Motor neuron (in vitro differentiated cells): ENCODE results near the gene VWA8. TPM values are rescaled to one million over a fixed set of nuclear protein-coding genes. Genes with fewer than 3 reads are reported as not detected.

Experiments used
- ATAC-seq, 8 experiments: fragments of 200-7000 bp; cut with Tn5 transposase; replicated peaks in 6 of 8; 2 replicates each; pipeline ENCODE4 v1.8.0; 2021; ENCODE audit warnings: mild to moderate bottlenecking in 8 of 8, moderate library complexity in 8 of 8
- H3K27ac ChIP-seq, 2 donors: fragments of 250-450 bp; sonication (Bioruptor Pico); 2 replicates each; pipeline ENCODE4 v1.9.0; 2021; ENCODE audit warnings: antibody characterized with exemption in 2 of 2, mild to moderate bottlenecking in 2 of 2, moderate library complexity in 1 of 2
- H3K4me1 ChIP-seq, 2 donors: fragments of 250-450 bp; sonication (Bioruptor Pico); replicated peaks in 1 of 2; 2 replicates each; pipeline ENCODE4 v1.6.1; 2021; ENCODE audit warnings: antibody characterized with exemption in 2 of 2, mild to moderate bottlenecking in 2 of 2, moderate library complexity in 1 of 2
- H3K4me3 ChIP-seq, 5 donors: fragments of 250-450 bp; sonication (Bioruptor Pico); 2 replicates each; pipeline ENCODE4 v1.9.0; 2021; ENCODE audit warnings: antibody characterized with exemption in 5 of 5, mild to moderate bottlenecking in 5 of 5, moderate library complexity in 4 of 5
- WGBS, 10 experiments: fragments of 450-650 bp; shearing (Covaris generic); methylation state at CpG; one replicate each; pipeline ENCODE4 v1.0.0; 2022; 5-methylcytosine and 5-hydroxymethylcytosine counted together
- in situ Hi-C, 9 experiments: fragments of 400-800 bp; cut with MboI; loops; one replicate each; pipeline ENCODE4 v1.15.0; 2021; ENCODE audit warnings: low sequenced_read_pairs in 9 of 9, low pct_unique_long_range_greater_than_20kb in 2 of 9; ENCODE audit not compliant: unreplicated experiment in 9 of 9
- total RNA-seq, 8 experiments: library from RNA; unstranded; fragments of 300-600 nt; gene quantifications; 2 replicates each; pipeline versions ENCODE4 v1.2.3 to v1.2.4, GENCODE V29; 2022

The VWA8 gene
- total RNA-seq, 8 experiments from 2014 or later, result 9.1 to 31.7 (median 11.8) TPM

- WGBS, 10 experiments, result 25 to 89% (median 63%) methylated on average over 1 of the region's 1 CpG; no CpG with 5 or more reads in 1 of the 10 experiments
- in situ Hi-C loops, result loop anchor here in 1 of 9 experiments (25.0 kb wide), 1 partner anchor 369 kb away; no protein-coding TSS in a partner anchor
- H3K27ac ChIP-seq, result no peak overlapping the region
- no peak for ATAC-seq
- peaks cover 25 to 48% of the 10 kb centered on the region in 2 donors for H3K4me1 ChIP-seq
- no peak overlapping the region for H3K4me3 ChIP-seq
Observed at GRCh38 chr13:41693434-41693833, 267.5 kb downstream of the VWA8 start.

- Histone ChIP-seq H3K4me3 (no peak overlapping the region), H3K27ac (no peak overlapping the region), H3K4me1 (peaks cover 19 to 35% of the 10 kb centered on the region in 2 donors)
- 82 to 100% (median 95%) methylated on average over 1 of the region's 1 CpG; no CpG with 5 or more reads in 4 of the 10 experiments for WGBS, 10 experiments
- peak in 3 of 8 experiments; percentile 23 to 57 (median 47) for ATAC-seq
- in situ Hi-C loops, result loop anchor here in 1 of 9 experiments (25.0 kb wide), 1 partner anchor 371 kb away; no protein-coding TSS in a partner anchor
Observed at GRCh38 chr13:41691274-41691673, 269.6 kb downstream of the VWA8 start.

- Histone ChIP-seq H3K4me1 (peaks cover 0 to 3% of the 10 kb centered on the region in 2 donors), H3K27ac (no peak overlapping the region), H3K4me3 (no peak overlapping the region)
- WGBS, 10 experiments, result 77 to 100% (median 95%) methylated on average over 1 to 3 of the region's 3 CpGs; no CpG with 5 or more reads in 1 of the 10 experiments
- ATAC-seq, result no peak
- in situ Hi-C loops, result loop anchor here in 1 of 9 experiments (25.0 kb wide), 1 partner anchor 380 kb away; no protein-coding TSS in a partner anchor
Observed at GRCh38 chr13:41682766-41683165, 278.1 kb downstream of the VWA8 start.

DNA sequence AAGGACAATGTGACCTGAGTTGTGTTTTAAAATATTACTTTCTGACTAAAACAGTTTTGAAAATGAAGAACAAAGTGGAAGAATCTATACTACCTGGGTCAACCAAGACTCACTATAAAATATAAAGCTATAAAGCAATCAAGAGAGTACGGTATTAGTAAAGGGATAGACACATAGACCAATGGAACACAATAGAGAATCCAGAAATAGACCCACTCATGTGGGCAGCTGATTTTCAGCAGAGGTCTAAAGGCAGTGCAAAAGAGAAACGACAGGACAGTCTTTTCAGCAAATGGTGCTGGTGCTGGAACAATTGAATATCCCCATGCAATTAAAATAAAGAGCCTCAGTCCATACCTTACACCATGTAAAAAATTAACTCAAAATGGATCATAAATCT lies 278.9 kb downstream of the VWA8 start:
- H3K27ac ChIP-seq, result no peak overlapping the region
- 77 to 100% (median 95%) methylated on average over 1 to 2 of the region's 2 CpGs; no CpG with 5 or more reads in 1 of the 10 experiments for WGBS, 10 experiments
- H3K4me1 ChIP-seq, result no peaks in the 10 kb centered on the region
- in situ Hi-C loops, result loop anchor here in 1 of 9 experiments (25.0 kb wide), 1 partner anchor 380 kb away; no protein-coding TSS in a partner anchor
- ATAC-seq, result no peak
- no peak overlapping the region for H3K4me3 ChIP-seq

- no peak for ATAC-seq
- 91 to 100% (median 94%) methylated on average over 2 to 3 of the region's 3 CpGs; no CpG with 5 or more reads in 1 of the 10 experiments for WGBS, 10 experiments
- Histone ChIP-seq H3K4me1 (no peaks in the 10 kb centered on the region), H3K27ac (no peak overlapping the region), H3K4me3 (no peak overlapping the region)
- in situ Hi-C loops, result loop anchor here in 1 of 9 experiments (25.0 kb wide), 1 partner anchor 381 kb away; no protein-coding TSS in a partner anchor
Observed at GRCh38 chr13:41681587-41681986, 279.3 kb downstream of the VWA8 start.

DNA sequence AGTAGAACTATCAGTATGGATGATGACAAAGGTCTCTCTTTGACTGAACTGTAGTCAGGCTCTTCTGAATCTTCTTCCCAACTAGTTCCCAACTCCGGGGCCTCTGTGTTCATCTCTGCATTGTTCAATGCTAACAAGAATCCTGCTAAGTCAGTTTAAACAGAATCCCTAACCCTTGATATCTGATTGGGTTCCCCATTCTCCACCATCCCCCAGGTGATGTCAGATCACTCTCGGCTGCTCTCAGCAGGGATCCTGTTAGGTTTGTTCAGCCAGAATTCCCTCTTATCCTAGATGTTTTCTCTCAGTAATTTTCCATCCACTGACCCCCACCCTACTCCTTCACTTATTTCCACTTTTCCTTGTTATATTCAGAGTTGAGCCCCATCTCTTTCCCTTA lies 280.0 kb downstream of the VWA8 start:
- Histone ChIP-seq H3K27ac (no peak overlapping the region), H3K4me1 (no peaks in the 10 kb centered on the region), H3K4me3 (no peak overlapping the region)
- ATAC-seq, result no peak
- in situ Hi-C loops, result loop anchor here in 1 of 9 experiments (25.0 kb wide), 1 partner anchor 381 kb away; no protein-coding TSS in a partner anchor
- WGBS, 10 experiments, result 29 to 100% (median 85%) methylated on average over 1 to 2 of the region's 2 CpGs; no CpG with 5 or more reads in 4 of the 10 experiments

DNA sequence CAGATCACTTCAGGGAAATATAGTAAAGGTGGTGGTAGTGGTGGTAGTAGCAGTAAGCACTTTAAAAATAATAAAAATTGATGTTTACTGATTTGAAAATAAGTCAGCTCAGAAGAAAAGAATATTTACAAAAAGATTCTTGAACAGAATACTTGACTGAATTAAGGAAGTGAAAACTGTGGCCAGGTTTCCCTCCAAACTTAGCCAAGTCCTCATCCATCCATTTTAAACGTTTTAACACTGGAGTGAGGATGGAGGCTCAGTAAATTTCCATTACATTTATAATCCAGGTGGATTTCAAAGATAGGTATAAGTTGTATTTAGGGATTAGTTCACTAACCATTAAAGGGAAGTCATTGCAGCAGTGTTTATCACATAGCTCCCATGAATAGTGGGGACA lies 282.1 kb downstream of the VWA8 start:
- 0 to 100% (median 71%) methylated on average over 1 of the region's 1 CpG; no CpG with 5 or more reads in 2 of the 10 experiments for WGBS, 10 experiments

DNA sequence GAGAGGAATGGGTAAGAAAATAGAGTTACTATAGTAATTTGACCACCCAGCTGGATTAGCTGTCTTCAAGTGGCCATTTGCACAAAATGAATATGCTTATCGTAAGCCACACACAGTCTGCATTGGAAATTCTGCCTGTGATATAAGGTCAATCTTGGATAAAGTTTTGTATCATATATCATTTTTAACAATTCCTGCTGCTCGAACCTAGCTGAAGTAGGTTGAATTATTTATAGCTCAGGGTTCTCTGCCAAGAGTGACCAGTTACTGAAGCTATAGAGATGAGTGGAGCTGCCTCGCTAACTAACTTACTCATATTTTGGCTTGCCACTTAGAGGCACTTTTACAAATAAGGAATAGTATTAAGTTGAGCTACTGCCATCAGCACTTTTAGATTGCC lies 282.7 kb downstream of the VWA8 start:
- no peak overlapping the region for H3K27ac ChIP-seq
- in situ Hi-C loops, result loop anchor here in 1 of 9 experiments (25.0 kb wide), 1 partner anchor 384 kb away; no protein-coding TSS in a partner anchor
- no peaks in the 10 kb centered on the region for H3K4me1 ChIP-seq
- 0 to 88% (median 80%) methylated on average over 1 to 3 of the region's 3 CpGs; no CpG with 5 or more reads in 2 of the 10 experiments for WGBS, 10 experiments
- no peak overlapping the region for H3K4me3 ChIP-seq
- peak in 3 of 8 experiments; percentile 47 to 73 (median 71) for ATAC-seq

More for the DNA sequence above, 282.1 kb downstream of the VWA8 start:
- in situ Hi-C loops, result loop anchor here in 1 of 9 experiments (25.0 kb wide), 1 partner anchor 383 kb away; no protein-coding TSS in a partner anchor
- Histone ChIP-seq H3K27ac (no peak overlapping the region), H3K4me1 (no peaks in the 10 kb centered on the region), H3K4me3 (no peak overlapping the region)
- ATAC-seq, result no peak

DNA sequence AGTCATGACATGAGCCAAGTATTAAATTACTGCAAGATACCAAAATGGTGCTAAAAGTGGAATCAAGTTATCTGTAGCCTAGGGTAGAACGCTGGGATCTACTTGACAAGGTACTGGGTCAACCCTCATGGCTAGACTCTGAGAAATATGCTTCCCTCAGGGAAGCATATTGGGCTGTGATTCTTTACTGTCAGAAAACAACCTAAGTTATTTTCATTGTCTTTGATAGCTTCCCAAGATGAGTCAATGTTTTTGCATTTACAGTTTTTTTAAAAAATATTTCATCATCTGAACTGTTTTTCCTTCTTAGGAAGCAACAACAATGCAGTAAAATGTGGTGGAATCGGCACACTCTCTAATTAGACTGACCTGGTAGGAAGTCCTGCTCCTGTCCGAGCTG lies 285.6 kb downstream of the VWA8 start:
- H3K4me1 ChIP-seq, result no peaks in the 10 kb centered on the region
- in situ Hi-C loops, result loop anchor here in 1 of 9 experiments (25.0 kb wide), 1 partner anchor 387 kb away; no protein-coding TSS in a partner anchor
- H3K27ac ChIP-seq, result no peak overlapping the region
- ATAC-seq, result peak in 2 of 8 experiments; percentile 69 to 81
- WGBS, 10 experiments, result 20 to 100% (median 76%) methylated on average over 1 to 2 of the region's 3 CpGs; no CpG with 5 or more reads in 1 of the 10 experiments
- no peak overlapping the region for H3K4me3 ChIP-seq

- 0 to 100% (median 50%) methylated on average over 1 to 2 of the region's 2 CpGs; no CpG with 5 or more reads in 2 of the 10 experiments for WGBS, 10 experiments
- in situ Hi-C loops, result loop anchor here in 2 of 9 experiments (25.0 kb wide), 2 partner anchors 262 to 438 kb away; no protein-coding TSS in a partner anchor
- no peak for ATAC-seq
- Histone ChIP-seq H3K4me1 (no peaks in the 10 kb centered on the region), H3K27ac (no peak overlapping the region), H3K4me3 (no peak overlapping the region)
Observed at GRCh38 chr13:41674246-41674645, 286.7 kb downstream of the VWA8 start.

GRCh38 chr13:41673640-41674039 lies 287.3 kb downstream of the VWA8 start:
- no peaks in the 10 kb centered on the region for H3K4me1 ChIP-seq
- in situ Hi-C loops, result loop anchor here in 2 of 9 experiments (25.0 kb wide), 2 partner anchors 261 to 439 kb away; no protein-coding TSS in a partner anchor
- no peak overlapping the region for H3K4me3 ChIP-seq
- WGBS, 10 experiments, result 9 to 100% (median 89%) methylated on average over 1 to 2 of the region's 2 CpGs; no CpG with 5 or more reads in 2 of the 10 experiments
- H3K27ac ChIP-seq, result no peak overlapping the region
- ATAC-seq, result no peak

DNA sequence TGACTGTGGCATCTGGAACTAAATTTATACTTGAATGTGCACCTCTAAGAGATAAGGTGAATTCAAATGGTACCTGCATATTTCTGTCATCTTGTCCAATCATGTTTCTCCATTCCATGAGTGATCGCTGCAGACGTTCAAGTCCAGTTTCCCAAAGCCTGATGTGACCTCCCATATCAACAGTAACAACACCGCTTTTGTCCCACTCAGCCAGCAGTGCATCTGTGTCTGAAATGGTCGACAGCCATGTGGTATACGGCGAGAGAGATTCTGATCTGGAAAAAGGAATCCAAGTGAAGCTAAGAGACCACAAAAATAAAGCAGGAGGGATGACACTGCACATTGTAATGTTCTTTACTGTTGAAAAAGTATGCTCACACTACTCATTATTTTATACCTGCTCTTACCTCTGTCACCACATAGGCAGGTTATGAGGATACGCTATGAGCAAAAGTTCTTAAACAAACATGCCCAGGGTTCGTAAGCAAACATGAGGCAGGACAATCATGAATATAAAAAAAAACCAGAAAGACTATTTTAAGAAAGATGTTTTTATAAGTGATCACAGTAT lies 290.0 kb downstream of the VWA8 start:
- no peaks in the 10 kb centered on the region for H3K4me1 ChIP-seq
- ATAC-seq, result no peak
- no peak overlapping the region for H3K4me3 ChIP-seq
- 90 to 100% (median 95%) methylated on average over 2 to 8 of the region's 8 CpGs; no CpG with 5 or more reads in 1 of the 10 experiments for WGBS, 10 experiments
- in situ Hi-C loops, result loop anchor here in 2 of 9 experiments (25.0 kb wide), 2 partner anchors 259 to 441 kb away; no protein-coding TSS in a partner anchor
- no peak overlapping the region for H3K27ac ChIP-seq
